ENCODE data around the gene DIAPH3.

The DIAPH3 gene

DNA sequence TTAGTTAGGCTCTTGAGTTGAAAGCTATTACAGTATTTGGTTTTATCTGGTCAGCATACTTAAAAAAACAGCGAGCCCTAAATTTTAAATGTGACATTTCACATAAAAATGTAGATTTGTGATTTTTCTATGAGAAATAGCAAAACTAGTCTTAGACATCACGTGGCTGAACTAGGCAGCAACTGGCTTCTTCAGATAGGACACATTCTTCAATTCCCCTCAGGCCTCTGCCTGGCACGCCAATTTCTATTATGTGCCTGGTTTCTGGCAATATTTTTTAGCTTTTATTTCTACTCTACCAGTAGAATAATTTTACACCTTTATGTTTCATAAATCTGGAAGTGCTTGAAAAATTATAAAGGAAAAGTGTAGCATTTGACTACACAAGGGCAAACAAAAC is 433.7 kb downstream of the DIAPH3 start:
- in situ Hi-C loops (cut with MboI; ENCODE audit: low pct_unique_long_range_greater_than_20kb, low sequenced_read_pairs, unreplicated experiment): no loop called here
- TF ChIP-seq, protein P1, sequence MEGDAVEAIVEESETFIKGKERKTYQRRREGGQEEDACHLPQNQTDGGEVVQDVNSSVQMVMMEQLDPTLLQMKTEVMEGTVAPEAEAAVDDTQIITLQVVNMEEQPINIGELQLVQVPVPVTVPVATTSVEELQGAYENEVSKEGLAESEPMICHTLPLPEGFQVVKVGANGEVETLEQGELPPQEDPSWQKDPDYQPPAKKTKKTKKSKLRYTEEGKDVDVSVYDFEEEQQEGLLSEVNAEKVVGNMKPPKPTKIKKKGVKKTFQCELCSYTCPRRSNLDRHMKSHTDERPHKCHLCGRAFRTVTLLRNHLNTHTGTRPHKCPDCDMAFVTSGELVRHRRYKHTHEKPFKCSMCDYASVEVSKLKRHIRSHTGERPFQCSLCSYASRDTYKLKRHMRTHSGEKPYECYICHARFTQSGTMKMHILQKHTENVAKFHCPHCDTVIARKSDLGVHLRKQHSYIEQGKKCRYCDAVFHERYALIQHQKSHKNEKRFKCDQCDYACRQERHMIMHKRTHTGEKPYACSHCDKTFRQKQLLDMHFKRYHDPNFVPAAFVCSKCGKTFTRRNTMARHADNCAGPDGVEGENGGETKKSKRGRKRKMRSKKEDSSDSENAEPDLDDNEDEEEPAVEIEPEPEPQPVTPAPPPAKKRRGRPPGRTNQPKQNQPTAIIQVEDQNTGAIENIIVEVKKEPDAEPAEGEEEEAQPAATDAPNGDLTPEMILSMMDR (IDR thresholded peaks at IDR 0.05; ENCODE audit: extremely low read depth, insufficient read depth, missing control alignments): no peak
- no peak for DNase-seq (ENCODE audit: low spot score)

DNA sequence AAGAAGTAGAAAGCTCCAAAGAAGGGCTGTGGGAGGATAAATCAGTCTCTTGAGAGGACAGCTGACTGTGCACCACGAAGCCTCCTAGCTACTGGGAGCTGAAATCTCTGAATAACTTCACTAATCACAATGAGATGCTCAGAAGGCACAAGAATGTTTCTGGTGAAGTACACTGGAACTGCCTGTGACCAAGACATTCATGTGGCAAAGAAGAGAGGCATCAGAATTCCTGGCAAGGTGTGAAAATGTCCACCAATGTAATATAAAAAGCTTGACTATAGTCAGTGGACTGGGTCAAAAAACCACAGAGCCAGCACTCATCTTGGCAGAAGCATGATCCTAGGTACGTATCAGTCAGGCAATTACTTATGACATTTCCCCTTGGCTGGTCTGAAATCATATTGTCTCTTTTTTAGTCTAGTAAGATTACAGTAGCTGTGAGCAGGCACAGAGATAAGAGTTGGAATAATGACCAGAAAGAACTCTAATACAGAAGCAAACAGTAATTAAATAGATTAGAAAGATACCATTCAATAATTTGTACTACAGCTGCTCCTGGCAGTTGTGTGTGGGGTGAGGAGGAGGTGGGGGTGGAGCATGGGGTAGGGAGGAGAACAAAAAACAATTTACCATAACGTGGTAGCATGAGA is 434.7 kb downstream of the DIAPH3 start:
- in situ Hi-C loops (cut with MboI; ENCODE audit: low pct_unique_long_range_greater_than_20kb, low sequenced_read_pairs, unreplicated experiment): no loop called here
- TF ChIP-seq, protein P1 (IDR thresholded peaks at IDR 0.05; ENCODE audit: extremely low read depth, insufficient read depth, missing control alignments): no peak
- DNase-seq (ENCODE audit: low spot score): no peak

DNA sequence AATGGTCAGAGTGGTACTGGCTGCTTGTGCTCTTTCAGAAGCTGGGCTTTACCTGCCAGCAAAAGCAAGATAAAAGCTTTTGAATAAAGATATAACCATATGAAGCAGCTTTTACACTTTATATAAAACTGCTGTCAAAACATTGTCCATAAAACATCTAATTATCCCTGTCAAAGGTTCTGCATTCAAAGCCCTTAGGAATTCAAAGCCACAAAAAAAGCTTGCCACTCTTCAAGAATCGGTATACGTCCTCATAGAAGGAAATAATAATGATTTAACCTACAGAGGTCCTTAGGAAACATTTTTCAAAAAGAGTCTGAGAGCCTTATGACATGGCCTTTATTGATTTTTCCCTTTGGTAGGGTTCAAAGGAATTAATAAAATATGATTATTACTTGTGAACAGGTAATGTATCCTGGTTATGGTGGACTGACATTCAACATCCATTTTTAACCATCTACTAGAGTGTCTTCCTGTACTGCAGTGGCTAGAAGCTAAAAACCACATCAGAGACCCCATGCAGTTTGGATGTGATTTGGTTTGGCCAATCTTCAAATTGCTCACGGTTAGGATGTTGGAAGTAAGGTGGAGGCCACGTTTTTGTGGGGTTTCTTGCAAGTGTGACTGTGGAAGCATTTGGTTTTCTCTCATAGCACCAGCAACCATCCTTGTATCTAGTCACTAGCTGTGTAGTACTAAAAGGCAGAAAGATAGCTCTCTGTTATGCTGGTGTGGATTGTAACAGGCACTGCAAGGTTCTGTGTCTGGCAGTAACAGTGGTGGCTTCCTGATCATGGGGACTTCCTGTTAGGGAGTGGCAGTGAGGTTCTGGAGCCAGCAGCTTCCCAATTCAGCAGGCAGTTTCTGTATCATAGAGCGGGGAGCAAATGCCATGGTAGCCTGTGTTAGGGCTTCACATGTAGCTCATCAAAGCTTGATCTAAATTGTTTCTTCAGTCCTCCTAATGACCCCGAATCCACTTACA is 441.5 kb downstream of the DIAPH3 start:
- DNase-seq (ENCODE audit: low spot score): no peak
- TF ChIP-seq, protein P1 (IDR thresholded peaks at IDR 0.05; ENCODE audit: extremely low read depth, insufficient read depth, missing control alignments): no peak

DNA sequence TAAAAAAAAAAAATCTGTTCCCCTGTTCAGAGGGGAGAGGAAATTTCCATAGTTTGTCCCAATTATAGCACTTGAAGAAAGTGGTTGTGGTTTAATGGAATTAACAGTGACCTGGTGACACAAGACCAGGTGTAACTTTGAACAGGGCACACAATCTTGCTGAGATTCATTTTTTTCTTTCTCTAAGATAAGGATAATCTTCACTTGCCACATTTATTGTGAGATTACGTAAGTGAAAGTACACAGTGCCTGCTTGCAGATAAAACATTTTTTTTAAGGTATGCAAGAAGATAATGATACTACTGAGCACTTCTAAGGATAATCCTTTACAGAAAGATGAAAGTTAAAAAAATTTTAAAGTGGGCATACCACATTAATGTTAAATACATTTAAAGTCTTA is 448.1 kb downstream of the DIAPH3 start:
- TF ChIP-seq, protein P1 (IDR thresholded peaks at IDR 0.05; ENCODE audit: extremely low read depth, insufficient read depth, missing control alignments): no peak
- in situ Hi-C loops (cut with MboI; ENCODE audit: low pct_unique_long_range_greater_than_20kb, low sequenced_read_pairs, unreplicated experiment): no loop called here
- DNase-seq (ENCODE audit: low spot score): no peak

More for the DNA sequence above, 441.5 kb downstream of the DIAPH3 start:
- in situ Hi-C loops (cut with MboI; ENCODE audit: low pct_unique_long_range_greater_than_20kb, low sequenced_read_pairs, unreplicated experiment): no loop called here

DNA sequence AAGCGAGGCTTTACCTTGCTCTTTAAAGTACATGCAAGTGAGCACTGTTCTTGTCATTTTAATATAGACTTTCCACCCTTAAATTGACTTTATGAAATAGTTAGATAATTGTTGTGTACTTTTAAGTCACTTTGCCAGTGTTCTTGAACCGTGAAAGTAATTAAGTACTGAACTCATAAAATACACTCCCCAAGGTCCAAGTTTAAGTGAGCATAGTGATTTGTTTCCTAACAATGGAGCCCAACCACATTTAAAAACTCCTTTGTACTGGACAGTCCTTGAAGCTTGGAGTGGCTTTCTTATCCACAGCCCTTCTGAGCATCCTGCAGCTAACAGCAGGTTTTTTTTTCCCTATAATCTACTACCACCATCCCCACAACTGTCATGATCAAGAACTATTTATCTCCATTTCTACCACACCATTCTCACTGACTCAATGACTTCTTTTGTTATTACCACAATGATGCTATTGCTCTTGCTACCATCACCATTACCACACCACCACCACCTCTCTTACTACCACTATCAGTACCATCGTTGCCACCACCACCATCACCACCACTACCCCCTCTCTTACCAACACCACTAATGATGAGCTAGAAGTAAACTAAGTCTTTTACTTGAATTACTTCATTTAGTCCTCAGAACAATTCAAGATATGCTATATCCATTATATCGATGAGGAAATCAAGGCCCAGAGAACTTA is 452.6 kb downstream of the DIAPH3 start:
- in situ Hi-C loops (cut with MboI; ENCODE audit: low pct_unique_long_range_greater_than_20kb, low sequenced_read_pairs, unreplicated experiment): no loop called here
- TF ChIP-seq, protein P1 (IDR thresholded peaks at IDR 0.05; ENCODE audit: extremely low read depth, insufficient read depth, missing control alignments): no peak
- DNase-seq (ENCODE audit: low spot score): no peak

DNA sequence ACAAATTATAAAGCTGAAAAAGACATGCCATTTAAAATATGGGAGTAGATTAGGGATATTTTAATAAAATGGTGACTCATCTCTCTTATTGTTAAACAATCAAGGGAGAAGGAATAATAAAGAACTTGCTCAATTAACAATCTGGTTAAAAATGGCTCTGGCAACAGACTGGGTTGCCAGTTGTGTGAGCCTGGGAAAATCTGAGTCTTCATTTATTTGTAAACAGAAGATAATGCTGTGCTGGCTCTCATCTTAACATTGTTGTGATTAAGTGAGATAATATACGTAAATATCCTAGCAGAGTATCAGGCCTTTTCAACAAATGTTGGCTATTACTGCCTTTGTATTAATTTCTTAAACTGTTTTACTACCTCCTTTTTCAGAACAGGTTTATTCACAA is 453.3 kb downstream of the DIAPH3 start:
- DNase-seq (ENCODE audit: low spot score): no peak
- TF ChIP-seq, protein P1 (IDR thresholded peaks at IDR 0.05; ENCODE audit: extremely low read depth, insufficient read depth, missing control alignments): no peak
- in situ Hi-C loops (cut with MboI; ENCODE audit: low pct_unique_long_range_greater_than_20kb, low sequenced_read_pairs, unreplicated experiment): no loop called here

Measured in GM13977 (cell line).